Esophagus squamous epithelium (tissue), 5 donors: Measurements from ENCODE around the gene SF3B5. TPM values are rescaled to one million over a fixed set of nuclear protein-coding genes. Genes with fewer than 3 reads are reported as not detected.
"Not testable (repeated sequence)": the region's sequence is repeated elsewhere in the genome, so short reads cannot be mapped to it uniquely, and the experiment has no call there.

ENCODE experiments used
- DNase-seq: peaks from one replicate; lab custom pipeline; 2025; lab: John Stamatoyannopoulos, UW
- H3K27ac ChIP-seq, 4 donors: fragments of 200-600 bp; sonication (generic); one replicate each; pipeline ENCODE4 v1.5.1; 2016 to 2019; ENCODE audit warnings: mild to moderate bottlenecking in 1 of 4
- H3K27me3 ChIP-seq, 4 donors: fragments of 200-600 bp; sonication (generic); 1 replicate in 3 of 4; 2 replicates in 1 of 4; pipeline versions ENCODE4 v1.5.1 to v1.6.0; 2017 to 2021; ENCODE audit warnings: antibody characterized with exemption in 1 of 4
- H3K36me3 ChIP-seq, 3 donors: fragments of 200-600 bp; sonication (generic); one replicate each; pipeline ENCODE4 v1.5.1; 2016 to 2019
- H3K4me1 ChIP-seq, 3 donors: fragments of 200-600 bp; sonication (generic); one replicate each; pipeline ENCODE4 v1.5.1; 2017 to 2019
- H3K4me3 ChIP-seq, 4 donors: fragments of 200-600 bp; sonication (generic); 1 replicate in 3 of 4; 2 replicates in 1 of 4; pipeline ENCODE4 v1.5.1; 2016 to 2019; ENCODE audit warnings: mild to moderate bottlenecking in 2 of 4, moderate library complexity in 1 of 4
- H3K9me3 ChIP-seq, 3 donors: fragments of 200-600 bp; sonication (generic); one replicate each; pipeline ENCODE4 v1.5.1; 2016 to 2019
- CTCF ChIP-seq, 6 experiments: fragments of 450-650 bp in 4 of 6; fragments of 200-600 bp in 2 of 6; sonication (generic) in 2 of 6; IDR thresholded peaks; one replicate each; pipeline ENCODE4 v1.5.1; 2016 to 2019; ENCODE audit warnings: antibody characterized with exemption in 6 of 6, mild to moderate bottlenecking in 4 of 6, moderate library complexity in 4 of 6
- POLR2A ChIP-seq, 4 donors: fragments of 450-650 bp; IDR thresholded peaks; one replicate each; pipeline ENCODE4 v1.6.1; 2017; ENCODE audit warnings: antibody characterized with exemption in 4 of 4, mild to moderate bottlenecking in 4 of 4, moderate library complexity in 3 of 4
- WGBS, 2 donors: methylation state at CpG; one replicate each; pipeline ENCODE4 v1.1.5; 2018; 5-methylcytosine and 5-hydroxymethylcytosine counted together
- intact Hi-C: fragments of 100-400 bp; cut with DNase I; formaldehyde crosslinking; loops from one replicate; pipeline ENCODE4 v1.15.0; 2022
- total RNA-seq, 4 donors: library from RNA; depleted of rRNA; stranded (reverse); fragments of >200 nt; gene quantifications; one replicate each; pipeline ENCODE4 v1.1.0, GENCODE V29; 2016
- donor health status: DM: yes; HTN: yes; CAD: no.

The SF3B5 gene
- total RNA-seq, 4 donors from 2014 or later, result 135 to 201 (median 169) TPM

- intact Hi-C loops, result no loop called here
- TF ChIP-seq POLR2A (IDR thresholded peaks at IDR 0.05) (no peak), CTCF (IDR thresholded peaks at IDR 0.05) (no peak)
- WGBS, 2 donors, result 74 to 84% methylated on average over 13 of the region's 13 CpGs
- Histone ChIP-seq H3K9me3 (no peaks in the 10 kb centered on the region), H3K4me1 (peaks cover 0 to 5% (median 0%) of the 10 kb centered on the region in 3 donors), H3K27ac (no peak overlapping the region), H3K27me3 (no peaks in the 10 kb centered on the region), H3K4me3 (no peak overlapping the region), H3K36me3 (peaks cover 0 to 6% (median 0%) of the 10 kb centered on the region in 3 donors)
- no peak for DNase-seq
Observed at GRCh38 chr6:144087789-144088426, 7.5 kb downstream of the SF3B5 start.

GRCh38 chr6:144086959-144087358 lies 8.4 kb downstream of the SF3B5 start:
- Histone ChIP-seq H3K27me3 (no peaks in the 10 kb centered on the region), H3K36me3 (peaks cover 0 to 6% (median 0%) of the 10 kb centered on the region in 3 donors), H3K4me1 (no peaks in the 10 kb centered on the region), H3K4me3 (no peak overlapping the region), H3K9me3 (no peaks in the 10 kb centered on the region), H3K27ac (no peak overlapping the region)
- 92 to 94% methylated on average over 3 of the region's 3 CpGs for WGBS, 2 donors
- no peak for DNase-seq
- TF ChIP-seq CTCF (IDR thresholded peaks at IDR 0.05), result no peak
- no peak for TF ChIP-seq POLR2A (IDR thresholded peaks at IDR 0.05)
- intact Hi-C loops, result no loop called here

GRCh38 chr6:144083172-144083571 lies 12.2 kb downstream of the SF3B5 start:
- no peak for DNase-seq
- H3K4me3 ChIP-seq, result no peak overlapping the region
- intact Hi-C loops, result no loop called here
- H3K36me3 ChIP-seq, result peaks cover 0 to 6% (median 0%) of the 10 kb centered on the region in 3 donors
- WGBS, 2 donors, result 77 to 81% methylated on average over 1 of the region's 1 CpG
- H3K27ac ChIP-seq, result no peak overlapping the region
- TF ChIP-seq POLR2A (IDR thresholded peaks at IDR 0.05) (no peak), CTCF (IDR thresholded peaks at IDR 0.05) (no peak)
- H3K9me3 ChIP-seq, result no peaks in the 10 kb centered on the region
- no peaks in the 10 kb centered on the region for H3K27me3 ChIP-seq
- no peaks in the 10 kb centered on the region for H3K4me1 ChIP-seq

- intact Hi-C loops, H3K9me3 ChIP-seq, DNase-seq, H3K4me3 ChIP-seq, H3K27me3 ChIP-seq, H3K27ac ChIP-seq, H3K4me1 ChIP-seq, H3K36me3 ChIP-seq: not testable (repeated sequence)
- WGBS, 2 donors, result 97 to 100% methylated on average over 1 to 3 of the region's 3 CpGs
Observed at GRCh38 chr6:144082412-144082811, 13.0 kb downstream of the SF3B5 start.

GRCh38 chr6:144077871-144078270 lies 17.5 kb downstream of the SF3B5 start:
- no peak for DNase-seq
- Histone ChIP-seq H3K27me3 (no peaks in the 10 kb centered on the region), H3K4me3 (no peak overlapping the region), H3K36me3 (no peaks in the 10 kb centered on the region), H3K27ac (no peak overlapping the region), H3K4me1 (no peaks in the 10 kb centered on the region), H3K9me3 (no peaks in the 10 kb centered on the region)
- intact Hi-C loops, result no loop called here
- TF ChIP-seq CTCF (IDR thresholded peaks at IDR 0.05) (no peak), POLR2A (IDR thresholded peaks at IDR 0.05) (no peak)
- WGBS, 2 donors, result 74 to 80% methylated on average over 2 of the region's 2 CpGs
